WTC11 (cell line): Measurements from ENCODE around the gene KRT10.

ENCODE experiments used
- ATF6 ChIP-seq: sonication (generic); formaldehyde crosslinking; IDR thresholded peaks from 2 replicates; pipeline ENCODE4 v1.8.1; 2023; ENCODE audit warnings: mild to moderate bottlenecking, missing genetic modification reagents
- CBFB ChIP-seq: sonication (generic); formaldehyde crosslinking; IDR thresholded peaks from 2 replicates; pipeline ENCODE4 v1.8.1; 2022; ENCODE audit warnings: mild to moderate bottlenecking, low read depth, missing genetic modification reagents
- CREB1 ChIP-seq: sonication (generic); formaldehyde crosslinking; IDR thresholded peaks from 2 replicates; pipeline ENCODE4 v1.8.0; 2023; ENCODE audit warnings: mild to moderate bottlenecking, missing genetic modification reagents
- CTCF ChIP-seq: fragments of 200-600 bp; IDR thresholded peaks from 2 replicates; pipeline ENCODE4 v1.8.0; 2022; ENCODE audit warnings: antibody characterized with exemption
- ESRRA ChIP-seq: sonication (generic); formaldehyde crosslinking; IDR thresholded peaks from 2 replicates; pipeline ENCODE4 v1.8.1; 2022; ENCODE audit warnings: mild to moderate bottlenecking, missing genetic modification reagents, borderline replicate concordance
- GTF2I ChIP-seq: fragments of 250-450 bp; sonication (Bioruptor Pico); conservative IDR thresholded peaks from 2 replicates; pipeline ENCODE4 v1.4.0; 2021; ENCODE audit warnings: mild to moderate bottlenecking
- NR2C2 ChIP-seq: sonication (generic); formaldehyde crosslinking; IDR thresholded peaks from 2 replicates; pipeline ENCODE4 v1.8.0; 2022; ENCODE audit warnings: mild to moderate bottlenecking, missing genetic modification reagents
- PREB ChIP-seq: sonication (generic); formaldehyde crosslinking; IDR thresholded peaks from 2 replicates; pipeline ENCODE4 v1.8.1; 2022; ENCODE audit warnings: mild to moderate bottlenecking, missing genetic modification reagents, moderate library complexity, borderline replicate concordance
- TCF7 ChIP-seq: sonication (generic); formaldehyde crosslinking; IDR thresholded peaks from 2 replicates; pipeline ENCODE4 v1.8.0; 2022; ENCODE audit warnings: mild to moderate bottlenecking, low read depth, missing genetic modification reagents, moderate library complexity
- TP53 ChIP-seq: sonication (generic); formaldehyde crosslinking; IDR thresholded peaks from 2 replicates; pipeline ENCODE4 v1.8.1; 2023; ENCODE audit warnings: mild to moderate bottlenecking, missing genetic modification reagents
- USF2 ChIP-seq: sonication (generic); formaldehyde crosslinking; IDR thresholded peaks from 2 replicates; pipeline ENCODE4 v1.8.1; 2023; ENCODE audit warnings: mild to moderate bottlenecking, missing genetic modification reagents, moderate library complexity
- ZNF317 ChIP-seq: sonication (generic); formaldehyde crosslinking; IDR thresholded peaks from 2 replicates; pipeline ENCODE4 v1.8.1; 2023; ENCODE audit warnings: low read depth, mild to moderate bottlenecking, moderate library complexity, missing genetic modification reagents, borderline replicate concordance

- TF ChIP-seq USF2 (CRISPR knock-in tag) = no peak
- no peak for TF ChIP-seq CTCF
- TF ChIP-seq ZNF317 (CRISPR knock-in tag) = no peak
- no peak for TF ChIP-seq PREB (CRISPR knock-in tag)
- no peak for TF ChIP-seq ESRRA (CRISPR knock-in tag)
- no peak for TF ChIP-seq GTF2I
- TF ChIP-seq CREB1 = no peak
- no peak for TF ChIP-seq NR2C2
- TF ChIP-seq ATF6 (CRISPR knock-in tag) = no peak
- no peak for TF ChIP-seq TCF7 (CRISPR knock-in tag)
- no peak for TF ChIP-seq TP53 (CRISPR knock-in tag)
- TF ChIP-seq CBFB (CRISPR knock-in tag) = no peak
Measured at GRCh38 chr17:40859536-40859935, 37.1 kb upstream of the KRT10 start.
